Hepatocyte (in vitro differentiated cells): ENCODE results near the gene HS3ST5. TPM values are rescaled to one million over a fixed set of nuclear protein-coding genes. Genes with fewer than 3 reads are reported as not detected.
A peak's percentile ranks its signal among the peaks of the same experiment; 100 is the strongest.

ENCODE experiments used
- DNase-seq: peaks from one replicate; pipeline ENCODE4 v3.0.0-alpha.2; 2016; ENCODE audit warnings: low spot score
- H2AFZ ChIP-seq: fragments of 200-600 bp; sonication (generic); 2 replicates; pipeline ENCODE4 v1.6.0; 2016; ENCODE audit warnings: antibody characterized with exemption, mild to moderate bottlenecking
- H3K27ac ChIP-seq: fragments of 200-600 bp; sonication (generic); 2 replicates; pipeline ENCODE4 v1.5.1; 2016; ENCODE audit warnings: mild to moderate bottlenecking
- H3K27me3 ChIP-seq: fragments of 200-600 bp; sonication (generic); 2 replicates; pipeline ENCODE4 v1.6.1; 2016
- H3K36me3 ChIP-seq: fragments of 200-600 bp; sonication (generic); replicated peaks from 2 replicates; pipeline ENCODE4 v1.5.1; 2016; ENCODE audit warnings: low read depth; ENCODE audit not compliant: insufficient read depth
- H3K4me1 ChIP-seq: fragments of 200-600 bp; sonication (generic); 2 replicates; pipeline ENCODE4 v1.5.1; 2016; ENCODE audit warnings: mild to moderate bottlenecking, moderate library complexity; ENCODE audit not compliant: insufficient read depth
- H3K4me2 ChIP-seq: fragments of 200-600 bp; sonication (generic); 2 replicates; pipeline ENCODE4 v1.6.0; 2016
- H3K4me3 ChIP-seq: fragments of 200-600 bp; sonication (generic); 2 replicates; pipeline ENCODE4 v1.5.1; 2016; ENCODE audit warnings: mild to moderate bottlenecking
- H3K79me2 ChIP-seq: fragments of 200-600 bp; sonication (generic); 2 replicates; pipeline ENCODE4 v1.6.0; 2017; ENCODE audit warnings: mild to moderate bottlenecking
- H3K9me2 ChIP-seq: fragments of 200-600 bp; sonication (generic); replicated peaks from 2 replicates; pipeline ENCODE4 v1.6.0; 2017; ENCODE audit warnings: mild to moderate bottlenecking; ENCODE audit not compliant: insufficient read depth
- H3K9me3 ChIP-seq: fragments of 200-600 bp; sonication (generic); 2 replicates; pipeline ENCODE4 v1.5.1; 2016; ENCODE audit warnings: low read depth, mild to moderate bottlenecking
- H4K20me1 ChIP-seq: fragments of 200-600 bp; sonication (generic); 2 replicates; pipeline ENCODE4 v1.6.0; 2016; ENCODE audit warnings: mild to moderate bottlenecking; ENCODE audit not compliant: insufficient read depth, poor library complexity, severe bottlenecking
- CTCF ChIP-seq: fragments of 200-600 bp; sonication (generic); IDR thresholded peaks from 2 replicates; pipeline ENCODE4 v1.5.1; 2016; ENCODE audit warnings: antibody characterized with exemption, mild to moderate bottlenecking; ENCODE audit not compliant: poor library complexity
- EZH2 ChIP-seq: fragments of 200-600 bp; sonication (generic); IDR thresholded peaks from 2 replicates; pipeline ENCODE4 v1.6.1; 2016; ENCODE audit warnings: antibody characterized with exemption, mild to moderate bottlenecking, borderline replicate concordance
- EZH2phosphoT487 ChIP-seq: fragments of 200-600 bp; sonication (generic); IDR thresholded peaks from one replicate; pipeline ENCODE4 v1.6.1; 2018; ENCODE audit warnings: antibody characterized with exemption, mild to moderate bottlenecking, low read depth, moderate library complexity; ENCODE audit not compliant: unreplicated experiment, severe bottlenecking
- whole genome bisulfite sequencing: methylation state at CpG from one replicate; pipeline ENCODE4 v1.1.6; 2016; ENCODE audit warnings: low lambda C conversion rate; ENCODE audit errors: missing lambda C conversion rate; 5-methylcytosine and 5-hydroxymethylcytosine counted together
- polyA plus RNA-seq: library from polyadenylated mRNA; unstranded; fragments of >200 nt; fragmentation: Nextera tagmentation; extraction: Ambion mirVana; gene quantifications from 2 replicates; pipeline ENCODE4 v1.2.1, GENCODE V29; 2016
- total RNA-seq: library from RNA; depleted of rRNA; stranded (reverse); fragments of >200 nt; gene quantifications from 2 replicates; pipeline ENCODE4 v1.2.3, GENCODE V29; 2014

Gene HS3ST5
- total and polyA plus RNA-seq, 2 experiments from 2014 or later: 0.73 to 1.4 TPM

- H3K9me3 ChIP-seq: no peaks in the 10 kb centered on the region
- no peaks in the 10 kb centered on the region for H3K79me2 ChIP-seq
- no peak overlapping the region for H2AFZ ChIP-seq
- H3K27ac ChIP-seq: peak overlapping the region; percentile 56
- 68% methylated on average over 4 of the region's 4 CpGs for WGBS
- H3K36me3 ChIP-seq: no peaks in the 10 kb centered on the region
- peaks cover 6% of the 10 kb centered on the region for H3K4me1 ChIP-seq
- no peaks in the 10 kb centered on the region for H3K27me3 ChIP-seq
- no peak overlapping the region for H3K4me2 ChIP-seq
- no peak overlapping the region for H3K4me3 ChIP-seq
- H4K20me1 ChIP-seq: no peaks in the 10 kb centered on the region
- peak; percentile 12 for DNase-seq
- TF ChIP-seq EZH2phosphoT487 (no peak), EZH2 (no peak), CTCF (no peak)
- H3K9me2 ChIP-seq: no peaks in the 10 kb centered on the region
Measured at GRCh38 chr6:114194362-114195026, 148.3 kb downstream of the HS3ST5 start.

- Histone ChIP-seq H3K9me2 (no peaks in the 10 kb centered on the region), H3K4me1 (no peaks in the 10 kb centered on the region), H2AFZ (no peak overlapping the region), H3K4me3 (no peak overlapping the region), H3K36me3 (no peaks in the 10 kb centered on the region), H4K20me1 (no peaks in the 10 kb centered on the region), H3K27me3 (no peaks in the 10 kb centered on the region), H3K27ac (no peak overlapping the region), H3K79me2 (no peaks in the 10 kb centered on the region), H3K4me2 (no peak overlapping the region), H3K9me3 (no peaks in the 10 kb centered on the region)
- TF ChIP-seq CTCF: no peak
- TF ChIP-seq EZH2phosphoT487: no peak
- TF ChIP-seq EZH2: no peak
- DNase-seq: no peak
- 93% methylated on average over 4 of the region's 4 CpGs for WGBS
Measured at GRCh38 chr6:114187563-114187962, 155.3 kb downstream of the HS3ST5 start.

GRCh38 chr6:114181664-114182063 is 161.2 kb downstream of the HS3ST5 start:
- Histone ChIP-seq H2AFZ (no peak overlapping the region), H3K9me3 (no peaks in the 10 kb centered on the region), H3K4me3 (no peak overlapping the region), H4K20me1 (no peaks in the 10 kb centered on the region), H3K27ac (no peak overlapping the region), H3K27me3 (no peaks in the 10 kb centered on the region), H3K4me1 (no peaks in the 10 kb centered on the region), H3K9me2 (no peaks in the 10 kb centered on the region), H3K4me2 (no peak overlapping the region), H3K79me2 (no peaks in the 10 kb centered on the region), H3K36me3 (no peaks in the 10 kb centered on the region)
- WGBS: 84% methylated on average over 3 of the region's 3 CpGs
- TF ChIP-seq CTCF (no peak), EZH2 (no peak), EZH2phosphoT487 (no peak)
- DNase-seq: no peak
